NCI-H1694 (cell line): Measurements from ENCODE around the gene CPT2.
"Not testable (repeated sequence)": the region's sequence is repeated elsewhere in the genome, so short reads cannot be mapped to it uniquely, and the experiment has no call there.

Experiments
- DNase-seq: peaks from one replicate; lab custom pipeline; 2025; lab: John Stamatoyannopoulos, UW

The CPT2 gene

DNA sequence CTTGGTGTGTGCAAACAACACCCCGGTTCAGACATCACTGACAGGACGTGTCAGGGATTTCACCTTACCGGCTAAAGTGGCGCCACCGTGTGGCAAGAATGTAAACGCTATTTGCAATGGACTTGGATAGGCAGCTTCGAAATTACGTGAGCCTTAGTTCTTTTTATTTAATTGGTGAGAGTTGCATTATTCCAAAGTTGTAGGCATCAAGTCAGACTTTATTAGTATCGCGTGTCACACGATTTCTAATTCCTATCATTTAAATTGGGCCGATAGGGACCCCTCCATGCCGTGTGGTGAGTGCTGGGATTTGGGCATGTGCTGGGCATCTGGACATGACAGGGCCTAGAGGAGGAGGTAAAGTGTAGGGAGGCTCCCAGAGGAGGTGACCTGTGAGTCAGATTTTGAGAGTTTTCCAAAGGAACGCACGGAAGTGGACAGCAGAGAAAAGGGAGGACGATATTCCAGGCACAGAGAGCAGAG lies 14.5 kb upstream of the CPT2 start:
- peak; percentile 84 for DNase-seq

- DNase-seq: no peak
These were observed 13.9 kb upstream of the CPT2 start for GRCh38 chr1:53182716-53183094.

GRCh38 chr1:53183095-53183990 lies 13.3 kb upstream of the CPT2 start:
- no peak for DNase-seq

GRCh38 chr1:53185955-53186297 lies 10.7 kb upstream of the CPT2 start:
- DNase-seq: not testable (repeated sequence)

DNA sequence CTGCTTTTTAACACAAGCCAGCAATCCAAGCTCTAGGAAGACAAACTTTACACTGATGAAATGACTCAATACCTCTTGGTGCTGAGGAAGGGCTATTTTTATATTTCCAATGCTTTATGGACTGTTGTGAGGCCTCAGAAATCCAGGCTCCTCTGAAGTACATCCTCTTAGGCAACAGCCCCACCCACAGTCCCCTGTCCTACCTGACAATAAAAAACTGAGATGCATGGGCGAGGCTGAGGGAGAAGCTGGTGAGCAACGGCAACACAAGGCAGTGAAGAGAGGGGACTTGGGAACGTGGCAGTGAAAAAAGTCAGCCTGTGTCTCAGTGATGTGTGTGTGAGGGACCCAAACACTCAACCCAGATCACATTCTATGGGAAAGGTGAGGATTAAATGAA lies 10.1 kb upstream of the CPT2 start:
- no peak for DNase-seq

GRCh38 chr1:53187401-53187800 lies 9.2 kb upstream of the CPT2 start:
- DNase-seq: no peak

GRCh38 chr1:53188099-53188498 lies 8.5 kb upstream of the CPT2 start:
- DNase-seq: no peak

DNA sequence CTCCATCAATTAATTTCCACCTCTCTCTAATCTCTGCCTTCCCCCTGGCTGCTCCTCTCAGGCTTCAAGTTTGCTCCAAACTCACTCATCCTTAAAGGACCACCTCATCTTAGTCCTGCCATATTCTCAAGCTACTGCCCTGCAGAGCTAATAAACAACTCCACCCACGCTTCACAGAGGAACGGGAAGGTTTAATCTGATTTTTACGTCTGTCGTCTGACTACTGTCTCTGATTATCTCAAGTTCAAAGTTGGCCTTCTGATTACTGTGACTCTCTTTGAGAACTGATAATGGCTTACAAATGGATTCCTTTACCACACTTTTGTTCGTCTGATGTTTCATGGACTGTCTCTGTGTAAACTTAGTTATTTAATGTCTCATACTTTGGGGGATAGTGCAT lies 7.6 kb upstream of the CPT2 start:
- no peak for DNase-seq

DNA sequence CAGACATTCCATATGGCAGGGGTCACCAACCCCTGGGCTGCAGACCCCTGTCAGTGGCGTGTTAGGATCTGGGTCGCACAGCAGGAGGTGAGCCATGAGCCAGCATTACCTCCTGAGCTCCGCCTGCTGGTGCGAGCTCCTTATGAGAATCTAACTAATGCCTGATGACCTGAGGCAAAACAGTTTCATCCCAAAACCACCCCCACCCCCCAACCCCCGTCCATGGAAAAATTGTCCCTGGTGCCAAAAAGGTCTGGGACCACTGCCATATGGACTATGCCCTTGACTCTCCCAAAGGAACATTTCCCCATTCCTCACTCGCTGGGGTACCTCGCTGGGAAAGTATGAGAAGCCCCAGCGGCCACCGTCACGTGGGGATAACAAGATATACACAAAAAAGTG lies 6.4 kb upstream of the CPT2 start:
- DNase-seq: no peak

GRCh38 chr1:53195246-53196016 lies 1.2 kb upstream of the CPT2 start:
- DNase-seq: no peak

DNA sequence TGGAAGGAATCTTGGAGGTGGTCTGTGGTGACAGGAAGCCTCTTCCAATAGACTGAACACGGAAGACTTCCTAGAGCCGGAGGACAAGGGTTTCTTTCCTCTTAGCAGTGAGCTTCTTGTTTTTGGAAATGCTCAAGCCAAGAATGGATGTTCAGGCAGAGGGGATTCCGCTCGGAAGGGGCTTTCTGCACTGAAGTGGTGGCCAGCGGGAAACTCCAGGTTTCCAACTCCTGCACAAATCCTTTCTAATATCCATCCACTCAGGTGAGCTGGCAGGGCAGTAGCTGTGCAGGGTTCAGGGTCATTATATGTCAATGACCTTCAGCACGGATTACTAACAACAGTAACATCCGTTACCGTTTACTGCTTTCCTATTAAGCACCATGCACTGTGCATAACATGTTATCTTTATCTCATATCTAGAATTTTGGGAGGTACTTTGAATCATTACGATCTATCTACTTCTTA lies 573 bp upstream of the CPT2 start:
- no peak for DNase-seq

GRCh38 chr1:53197291-53198200 lies 922 bp downstream of the CPT2 start:
- no peak for DNase-seq

DNA sequence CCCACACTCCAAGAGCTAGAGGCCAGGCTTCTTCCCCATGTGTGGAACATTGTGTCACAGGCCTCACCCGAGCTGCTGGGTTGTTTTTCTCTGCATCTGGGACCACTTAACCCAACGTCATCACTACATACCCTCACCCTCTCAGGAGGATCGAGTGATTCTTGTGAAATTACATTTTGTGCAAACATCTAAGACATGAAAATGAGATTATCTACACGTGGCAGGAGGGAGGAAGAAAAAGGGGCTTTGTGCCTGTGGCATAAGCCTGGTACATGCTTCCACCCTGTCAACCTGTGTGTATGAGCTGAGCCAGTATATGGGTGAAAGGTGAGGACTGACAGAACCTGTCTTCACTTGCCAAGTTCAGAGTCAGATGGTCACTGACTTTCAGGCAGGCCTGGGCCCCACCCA lies 1.6 kb downstream of the CPT2 start:
- DNase-seq: no peak

DNA sequence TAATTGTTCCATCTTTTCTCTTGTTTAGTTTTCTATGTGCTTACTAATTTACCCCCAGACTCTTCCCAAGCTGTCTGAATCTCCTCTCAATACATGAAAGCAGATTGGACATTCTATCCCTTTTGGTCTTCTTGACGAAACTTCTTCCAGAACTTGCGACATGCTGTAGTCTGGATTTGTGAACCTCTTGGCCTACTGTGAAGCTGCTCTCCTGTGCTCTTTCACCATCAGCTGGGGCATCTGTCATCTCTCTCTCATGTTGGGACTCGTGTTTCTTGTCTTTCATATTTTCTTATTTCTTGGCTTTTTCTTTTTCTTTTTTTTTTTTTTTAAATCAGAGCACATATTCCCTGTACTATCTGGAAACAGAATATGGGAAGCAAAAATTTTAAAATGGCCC lies 6.8 kb downstream of the CPT2 start:
- no peak for DNase-seq

DNA sequence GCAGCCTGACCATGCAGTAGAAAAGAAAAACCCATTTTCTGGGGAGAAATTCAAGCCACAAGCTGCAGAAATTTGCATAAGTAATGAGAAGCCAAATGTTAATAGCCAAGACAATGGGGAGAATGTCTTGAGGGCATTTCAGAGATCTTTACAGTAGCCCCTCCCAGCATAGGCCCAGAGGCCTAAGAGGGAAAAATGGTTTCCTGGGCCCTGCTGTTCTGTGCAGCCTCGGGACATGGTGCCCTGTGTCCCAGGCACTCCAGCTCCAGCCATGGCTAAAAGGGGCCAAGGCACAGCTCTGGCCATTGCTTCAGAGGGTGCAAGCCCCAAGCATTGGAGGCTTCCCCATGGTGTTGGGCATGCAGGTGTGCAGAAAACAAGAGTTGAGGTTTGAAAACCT lies 8.9 kb downstream of the CPT2 start:
- DNase-seq: not testable (repeated sequence)

DNA sequence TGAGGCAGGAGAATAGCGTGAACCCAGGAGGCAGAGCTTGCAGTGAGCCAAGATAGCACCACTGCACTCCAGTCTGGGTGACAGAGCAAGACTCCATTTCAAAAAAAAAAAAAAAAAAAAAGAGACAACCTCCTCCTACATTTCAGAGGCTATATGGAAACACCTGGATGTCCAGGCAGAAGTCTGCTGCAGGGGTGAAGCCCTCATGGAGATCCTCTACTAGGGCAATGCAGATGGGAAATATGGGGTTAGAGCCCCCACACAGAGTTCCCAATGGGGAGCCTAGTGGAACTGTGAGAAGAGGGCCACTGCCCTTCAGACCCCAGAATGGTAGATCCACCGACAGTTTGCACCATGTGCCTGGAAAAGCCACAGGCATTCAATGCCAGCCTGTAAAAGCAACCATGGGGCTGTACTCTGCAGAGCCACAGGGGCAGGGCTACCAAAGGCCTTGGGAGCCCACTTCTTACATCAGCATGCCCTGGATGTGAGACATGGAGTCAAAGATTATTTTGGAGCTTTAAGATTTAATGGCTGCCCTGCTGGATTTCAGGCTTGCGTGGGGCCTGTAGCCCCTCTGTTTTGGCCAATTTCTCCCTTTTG lies 9.6 kb downstream of the CPT2 start:
- DNase-seq: peak; percentile 15

GRCh38 chr1:53206735-53207379 lies 10.2 kb downstream of the CPT2 start:
- no peak for DNase-seq

- no peak for DNase-seq
These were observed 11.1 kb downstream of the CPT2 start for GRCh38 chr1:53207726-53208125.

- no peak for DNase-seq
These were observed 13.7 kb downstream of the CPT2 start for GRCh38 chr1:53210352-53210751.

- no peak for DNase-seq
These were observed 14.3 kb downstream of the CPT2 start for GRCh38 chr1:53210954-53211353.

DNA sequence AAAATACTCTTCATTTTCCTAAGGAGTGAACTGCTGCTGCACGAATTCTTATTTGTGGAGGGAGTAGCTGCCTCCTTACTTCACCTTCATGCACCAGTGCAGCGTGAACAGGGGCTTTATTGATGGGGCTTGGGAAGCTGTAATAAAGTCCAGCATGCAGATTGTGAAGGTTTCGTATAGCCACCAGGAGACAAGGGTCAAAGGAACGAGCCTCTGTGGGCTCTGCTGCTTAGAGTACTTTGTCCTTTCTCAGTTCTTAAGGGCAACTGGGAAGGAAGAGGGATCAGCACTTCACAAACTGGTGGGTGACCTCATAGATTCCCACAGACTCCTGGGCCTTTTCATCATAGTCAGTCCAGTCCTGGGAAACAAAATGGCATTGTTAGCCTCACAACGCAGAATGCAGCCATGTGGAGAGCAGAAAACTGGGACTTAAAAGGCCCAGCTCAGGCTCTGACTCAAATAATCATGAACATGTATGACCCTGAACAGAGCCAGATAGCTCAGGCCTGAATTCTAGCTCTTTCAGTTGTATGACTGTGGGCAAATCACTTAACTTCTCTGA lies 17.8 kb downstream of the CPT2 start:
- DNase-seq: no peak
